Ammon's horn (tissue), 1 donor: ENCODE measurements around the gene KIAA1217.

Experiments used
- DNase-seq: peaks from one replicate; pipeline ENCODE4 v3.0.0-alpha.2; 2016; ENCODE audit warnings: low spot score

Gene KIAA1217

DNA sequence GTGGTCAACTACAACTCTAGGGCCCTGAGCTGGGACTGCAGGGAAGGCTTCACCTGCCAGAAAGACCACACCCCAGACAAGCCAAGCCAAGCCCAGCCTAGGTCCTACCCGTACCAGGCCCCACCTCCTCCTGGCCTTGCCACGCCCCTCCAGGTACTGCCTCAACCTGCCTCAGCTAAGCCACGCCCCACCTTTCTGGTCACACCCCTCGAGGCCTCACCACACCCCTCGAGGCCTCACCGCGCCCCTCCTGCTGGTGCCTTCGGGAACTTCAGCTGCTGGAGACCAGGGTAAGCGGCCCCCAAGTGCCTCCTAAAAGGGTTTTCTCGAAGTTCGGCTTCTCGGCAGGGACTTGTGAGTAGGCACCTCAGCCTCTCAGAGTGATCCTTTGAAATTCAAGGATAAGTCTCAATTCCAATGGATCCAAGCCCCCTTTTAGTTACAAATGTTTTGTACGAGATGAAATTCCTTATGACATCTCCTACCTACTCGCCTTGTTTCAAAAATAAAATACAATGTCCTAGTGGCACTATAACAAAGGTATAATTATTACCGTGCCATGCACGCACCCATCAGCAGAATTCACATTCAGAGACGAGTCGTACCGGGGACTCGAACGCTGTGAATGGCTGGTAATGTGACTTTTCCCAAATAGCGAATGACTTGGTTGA, 343.5 kb downstream of the KIAA1217 start:
- no peak for DNase-seq

DNA sequence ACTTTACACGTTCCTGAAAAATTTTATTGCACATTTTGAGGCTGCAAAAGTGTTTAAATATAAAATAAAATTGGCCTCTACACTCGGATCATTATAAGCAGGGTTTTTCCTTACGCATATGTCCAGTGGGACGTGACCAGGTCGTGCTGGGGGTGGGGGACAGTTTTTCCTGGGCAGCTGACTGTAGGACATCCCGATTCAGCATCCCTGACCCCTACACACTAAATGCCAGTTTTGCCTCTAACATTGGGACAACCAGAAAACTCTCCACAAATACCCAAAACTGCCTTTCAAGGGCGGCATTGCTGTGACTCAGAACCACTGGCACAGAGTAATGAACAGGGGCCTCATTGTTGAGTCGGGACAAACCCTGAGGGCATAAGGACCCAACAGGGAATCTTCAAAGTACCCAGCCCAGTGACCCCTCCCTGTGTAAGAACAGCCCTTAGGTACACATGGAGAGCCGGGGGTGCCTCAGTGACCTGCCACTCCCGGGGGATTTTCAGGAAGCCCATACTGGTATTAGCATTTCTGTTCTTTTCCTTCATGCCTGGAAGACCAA, 344.2 kb downstream of the KIAA1217 start:
- no peak for DNase-seq

DNA sequence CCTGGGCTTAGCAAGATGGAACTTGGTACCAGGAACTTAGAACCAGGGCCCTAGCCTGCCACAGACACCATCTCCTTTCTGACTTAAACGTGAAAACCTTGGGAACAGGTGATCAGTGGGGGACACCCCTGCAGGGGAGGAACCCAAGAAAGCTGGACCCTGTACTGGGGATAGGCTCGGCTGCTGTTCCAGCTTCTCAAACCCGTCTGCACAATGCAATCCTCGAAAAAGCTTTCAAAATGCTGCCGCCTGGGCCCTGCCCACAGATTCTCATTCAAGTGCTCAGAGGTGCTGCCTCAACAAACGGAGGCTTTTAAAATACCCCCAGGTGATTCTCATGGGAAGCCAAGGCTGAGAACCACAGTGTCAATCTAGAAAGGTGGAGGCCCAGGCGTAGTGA, 345.1 kb downstream of the KIAA1217 start:
- no peak for DNase-seq

DNA sequence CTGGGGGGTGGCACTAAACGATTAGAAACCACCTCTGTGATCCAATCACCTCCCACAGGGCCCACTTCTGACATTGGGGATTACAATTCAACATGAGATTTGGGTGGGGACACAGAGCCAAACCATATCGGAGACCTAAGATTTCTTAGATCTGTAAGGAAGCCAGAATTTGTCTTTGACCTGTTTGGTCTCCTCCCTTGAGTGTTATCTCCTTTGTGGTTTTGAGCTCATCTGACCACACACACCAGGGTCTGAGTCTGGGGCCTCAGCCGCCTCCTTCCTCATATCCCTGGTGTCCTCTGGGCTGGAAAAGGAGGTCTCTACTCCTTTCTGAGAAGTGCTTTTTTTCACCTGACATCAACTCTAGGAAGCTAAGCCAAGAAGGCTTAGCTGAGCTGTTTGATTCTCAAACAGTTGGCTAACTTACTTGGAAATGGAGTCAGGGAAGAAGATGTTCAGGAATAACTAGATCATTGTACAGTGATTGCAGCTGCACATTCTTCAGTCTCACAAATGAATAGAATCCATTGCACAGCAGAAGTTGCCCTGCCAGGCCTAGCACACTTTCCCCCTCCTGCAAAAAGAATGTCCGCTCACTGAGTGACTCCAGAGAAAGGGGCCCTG, 347.3 kb downstream of the KIAA1217 start:
- DNase-seq, result no peak

DNA sequence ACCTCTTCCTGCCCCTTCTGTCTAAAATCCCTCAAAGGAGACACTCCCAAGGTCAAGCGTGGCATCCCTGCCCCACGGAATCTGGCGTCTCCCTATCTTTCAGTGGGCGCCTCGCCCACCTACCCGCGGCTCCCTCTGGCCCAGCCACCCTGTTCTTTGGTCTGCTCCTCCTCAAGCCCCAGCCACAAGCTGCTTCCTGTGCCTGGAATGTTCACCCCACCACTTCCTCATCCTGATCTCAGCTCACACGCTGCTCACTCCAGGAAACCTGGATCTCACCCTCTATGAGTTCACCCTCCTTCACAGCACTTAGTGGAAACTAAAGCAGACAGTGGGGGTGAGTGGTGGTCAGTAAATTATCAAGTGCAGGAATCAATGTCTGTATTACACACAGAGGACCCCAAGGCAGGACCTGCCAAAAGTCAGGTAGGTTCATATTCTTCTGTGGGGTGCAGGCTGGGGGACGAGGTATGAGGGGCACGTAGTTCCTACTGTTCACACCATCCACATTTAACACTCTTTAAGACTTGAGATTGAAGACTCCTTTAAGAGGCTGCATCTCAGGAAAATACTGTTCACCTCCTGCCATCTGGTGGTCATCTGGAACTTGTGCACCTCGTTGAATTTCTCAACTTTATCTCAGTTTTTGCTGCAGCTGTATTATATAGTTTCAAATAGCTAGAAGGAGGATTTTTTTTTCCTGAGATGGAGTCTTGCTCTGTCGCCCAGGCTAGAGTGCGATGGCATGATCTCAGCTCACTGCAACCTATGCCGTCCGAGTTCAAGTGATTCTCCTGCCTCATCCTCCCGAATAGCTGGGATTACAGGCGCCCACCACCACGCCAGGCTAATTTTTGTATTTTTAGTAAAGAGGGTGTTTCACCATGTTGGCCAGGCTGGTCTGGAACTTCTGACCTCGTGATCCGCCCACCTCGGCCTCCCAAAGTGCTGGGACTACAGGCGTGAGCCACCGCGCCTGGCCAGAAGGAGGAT, 348.1 kb downstream of the KIAA1217 start:
- peak; percentile 78 for DNase-seq

DNA sequence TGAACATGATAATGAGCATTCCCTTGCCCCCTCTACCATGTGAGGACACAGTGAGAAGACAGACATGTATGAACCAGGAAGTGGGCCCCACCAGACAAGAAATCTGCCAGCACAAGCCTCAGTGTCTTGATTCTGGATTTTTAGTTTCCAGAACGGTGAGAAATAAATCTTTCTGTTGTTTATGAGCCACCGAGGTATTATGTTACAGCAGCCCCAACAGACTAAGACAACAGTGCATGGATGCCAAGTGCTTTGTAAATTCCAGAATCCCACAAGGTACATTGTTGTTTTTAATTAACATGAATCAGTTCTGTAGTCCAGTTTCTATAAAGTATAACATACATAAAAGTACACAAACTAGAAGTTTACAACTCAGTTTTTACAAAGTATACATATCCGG, 352.5 kb downstream of the KIAA1217 start:
- DNase-seq, result no peak

DNA sequence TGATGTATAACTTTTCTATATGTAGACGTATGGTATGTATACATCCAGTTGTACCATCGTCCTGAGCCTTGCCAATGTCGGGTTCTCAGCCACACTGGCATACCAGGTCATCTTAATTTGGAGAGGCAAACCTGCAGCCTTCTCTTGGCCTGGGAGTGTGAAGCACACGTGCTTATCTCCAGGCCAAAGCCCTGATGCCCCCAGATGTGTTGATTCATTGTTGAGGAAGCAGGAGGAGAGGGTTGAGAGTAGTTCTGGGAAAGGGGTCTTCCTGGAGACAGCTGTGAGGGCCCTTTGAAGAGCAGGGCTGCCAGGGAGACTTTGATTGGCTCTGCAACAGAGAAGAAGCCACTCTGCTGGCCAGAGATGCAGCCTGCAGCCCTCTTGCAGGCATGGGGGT, 359.1 kb downstream of the KIAA1217 start:
- no peak for DNase-seq

DNA sequence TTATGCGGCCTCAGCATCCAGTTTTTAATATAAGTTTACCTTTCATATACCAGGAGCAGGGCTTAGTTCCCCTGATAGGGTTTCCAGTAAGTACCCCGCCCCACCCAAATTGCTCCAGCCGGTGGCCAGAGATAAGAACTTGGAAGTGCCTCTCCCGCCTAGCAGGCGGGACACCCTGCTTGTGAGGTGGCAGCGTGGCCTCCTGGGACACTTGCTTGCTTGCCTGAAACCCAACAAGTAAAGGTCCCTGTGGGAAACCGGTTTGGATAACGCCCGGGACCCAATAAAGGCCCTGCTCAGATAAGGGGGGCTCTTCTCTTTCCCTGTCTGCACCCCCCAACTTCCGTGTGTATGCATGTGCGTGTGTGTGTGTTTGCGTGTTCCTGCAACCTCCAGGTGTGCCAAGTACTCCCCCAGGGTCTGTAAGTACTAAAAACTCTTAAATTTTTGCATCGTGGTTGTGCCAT, 360.4 kb downstream of the KIAA1217 start:
- no peak for DNase-seq

DNA sequence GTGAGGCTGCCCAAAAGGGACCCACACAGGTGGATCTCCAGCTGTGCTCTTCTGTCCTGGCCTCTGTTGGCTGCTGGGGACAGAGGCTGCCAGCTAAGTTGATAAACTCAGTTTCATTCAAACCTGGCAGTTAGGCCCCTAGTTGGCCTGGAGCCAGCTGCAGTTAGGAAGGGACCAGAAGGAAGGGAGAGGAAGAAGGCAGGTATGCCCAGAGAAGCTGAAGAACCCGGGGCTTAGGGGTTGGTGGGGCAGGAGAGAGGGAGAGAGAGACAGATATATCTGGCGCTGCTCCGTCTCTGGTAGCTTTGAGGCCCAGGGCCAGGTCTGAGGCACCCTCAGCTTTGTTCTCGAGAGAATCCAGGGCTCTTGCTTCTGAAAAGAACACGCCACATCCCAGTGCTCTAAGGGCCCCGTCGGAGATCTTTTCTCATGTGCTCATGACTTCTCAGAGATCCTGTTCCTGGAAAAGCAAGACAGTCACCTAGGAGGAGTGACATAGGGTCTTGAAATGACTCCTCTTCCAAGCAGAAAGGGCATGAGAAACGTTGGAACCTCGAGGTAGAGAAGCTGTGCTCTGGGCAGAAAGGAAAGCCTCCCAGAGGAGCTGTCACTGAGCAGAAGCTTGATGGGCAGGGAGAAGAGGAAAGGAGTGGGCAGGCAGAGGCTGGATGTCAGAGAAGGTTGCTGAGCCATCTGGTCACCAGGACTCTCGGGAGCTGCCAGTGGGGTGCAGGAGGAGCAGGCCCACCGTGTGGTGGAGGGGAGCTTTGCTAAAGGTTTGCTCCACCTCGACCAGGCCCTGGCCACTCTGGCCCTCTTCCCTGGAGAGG, 361.1 kb downstream of the KIAA1217 start:
- no peak for DNase-seq

DNA sequence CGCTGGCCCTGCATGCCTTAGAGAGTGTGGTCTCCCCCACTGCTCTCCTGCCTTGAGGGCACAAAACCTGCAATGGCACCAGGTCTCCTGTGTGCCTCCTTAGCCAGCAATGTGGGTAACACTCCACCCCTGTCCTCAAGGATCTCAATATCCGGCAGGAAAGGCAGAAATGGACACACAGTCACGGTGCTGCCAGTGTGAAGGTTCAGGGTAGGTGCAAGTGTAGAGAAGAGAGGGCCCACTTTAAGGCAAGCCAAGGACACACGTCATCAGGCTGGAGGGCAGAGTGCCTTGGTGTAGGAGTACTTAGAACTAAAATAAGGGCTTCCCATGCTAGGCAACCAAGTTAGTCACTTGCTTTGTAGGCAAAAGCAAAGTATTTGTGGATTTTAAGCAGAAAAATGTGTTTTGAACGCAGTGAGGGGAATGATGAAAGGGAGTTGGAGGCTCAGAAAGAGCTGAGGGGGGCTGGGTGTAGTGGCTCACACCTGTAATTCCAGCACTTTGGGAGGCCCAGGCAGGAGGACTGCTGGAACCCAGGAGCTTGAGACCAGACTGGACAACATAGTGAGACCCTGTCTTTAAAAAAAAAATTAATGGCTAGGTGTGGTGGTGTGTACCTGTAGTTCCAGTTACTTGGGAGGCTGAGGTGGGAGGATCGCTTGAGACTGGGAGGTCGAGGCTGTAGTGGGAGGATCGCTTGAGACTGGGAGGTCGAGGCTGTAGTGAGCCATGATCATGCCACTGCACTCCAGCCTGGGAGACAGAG, 361.9 kb downstream of the KIAA1217 start:
- DNase-seq, result no peak

DNA sequence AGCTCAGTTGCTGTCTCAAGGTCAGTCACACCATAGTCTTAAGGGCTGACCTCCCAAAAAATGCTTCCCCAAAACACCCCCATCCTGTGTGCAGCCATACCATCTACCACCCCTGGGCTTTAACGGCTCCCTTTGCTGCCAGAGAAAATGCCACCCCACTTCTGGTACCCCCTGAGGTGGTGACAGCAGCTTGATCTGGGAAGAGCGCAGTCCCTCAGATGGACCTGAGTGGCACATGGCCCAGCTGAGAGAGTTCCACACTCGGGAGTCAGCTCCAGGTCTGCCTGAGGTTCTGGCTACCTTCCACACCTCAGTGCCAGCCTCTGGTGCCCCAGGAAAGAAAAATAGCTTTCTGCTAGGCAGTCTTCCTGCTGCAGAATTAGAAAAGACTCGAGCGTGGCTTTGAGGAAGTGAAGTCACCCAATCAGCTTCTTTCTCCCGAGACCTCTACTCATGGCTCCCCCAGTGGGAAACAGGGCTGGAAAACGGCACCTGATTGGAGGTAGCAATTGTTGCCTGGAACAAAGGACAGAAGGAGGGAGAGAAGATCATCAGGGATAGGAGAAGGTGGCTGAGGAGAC, 363.0 kb downstream of the KIAA1217 start:
- DNase-seq, result no peak

DNA sequence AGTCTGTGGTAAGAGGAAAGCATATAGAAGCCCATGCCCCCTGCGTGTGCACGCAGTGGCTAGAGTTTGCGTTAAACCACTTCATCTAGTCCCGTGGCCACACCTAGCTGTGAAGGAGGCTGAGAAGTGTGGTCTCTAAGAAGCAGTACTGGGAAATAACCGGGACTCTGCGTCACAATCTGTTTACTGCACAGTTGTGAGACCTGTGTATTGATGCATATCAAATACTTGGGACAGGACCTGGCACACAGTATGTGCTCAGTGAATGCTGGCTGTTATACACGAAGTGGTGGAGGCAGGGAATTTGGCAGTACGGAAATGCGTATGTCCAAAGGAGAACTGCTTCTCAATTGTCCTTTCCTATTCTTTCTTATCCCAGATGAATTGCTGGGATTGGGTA, 365.2 kb downstream of the KIAA1217 start:
- no peak for DNase-seq

DNA sequence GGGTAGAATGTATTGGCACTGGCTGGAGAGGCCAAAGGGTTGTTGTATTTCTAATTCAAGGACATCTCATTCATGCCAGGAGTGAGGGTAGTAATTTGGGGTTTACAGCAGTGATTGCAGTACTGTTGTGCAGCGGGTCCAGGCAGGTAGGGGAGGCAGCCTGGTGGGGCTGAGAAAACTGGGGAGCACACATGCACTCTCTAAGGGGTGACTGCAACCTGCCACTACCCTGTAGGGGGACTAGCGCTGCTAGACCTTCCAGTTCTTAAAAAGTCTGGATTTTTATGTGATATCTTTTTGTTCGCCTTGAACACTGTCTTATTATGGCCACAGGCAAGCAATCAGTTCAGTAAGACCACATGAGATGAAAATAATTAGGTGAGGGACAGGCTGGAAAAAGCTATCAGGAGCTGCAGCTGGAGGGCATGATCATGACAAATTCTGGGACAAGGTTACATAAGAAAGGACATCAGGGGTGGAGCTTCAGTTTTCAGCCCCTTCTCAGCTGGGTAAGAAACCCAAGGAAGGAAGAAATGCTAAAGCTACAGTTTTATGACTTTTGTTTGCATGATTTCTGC, 365.7 kb downstream of the KIAA1217 start:
- no peak for DNase-seq

DNA sequence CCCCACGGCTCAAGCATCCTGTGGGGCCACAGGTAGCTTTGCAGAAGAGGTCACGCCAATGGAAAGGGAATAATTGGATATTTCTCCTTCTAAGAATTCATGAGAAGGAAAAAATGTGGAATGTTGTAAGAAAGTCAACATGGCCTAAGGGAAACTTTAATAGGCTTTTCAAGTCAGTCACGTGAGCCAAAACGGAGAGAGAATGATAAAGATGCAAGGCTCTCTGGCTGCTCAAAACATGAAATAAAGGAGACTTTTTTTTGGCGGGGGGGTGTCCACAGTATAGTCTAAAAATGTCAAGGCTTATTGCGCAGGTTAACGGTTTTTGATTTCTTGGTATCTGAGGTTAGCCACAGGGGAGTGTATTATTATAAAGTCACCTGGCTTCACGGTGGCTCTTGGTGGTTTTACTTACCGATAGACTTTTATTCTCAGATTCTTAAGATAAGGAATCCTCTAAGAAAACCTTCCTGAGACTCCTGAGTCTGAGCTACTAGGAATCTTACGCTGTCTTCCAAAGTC, 366.6 kb downstream of the KIAA1217 start:
- DNase-seq, result no peak

DNA sequence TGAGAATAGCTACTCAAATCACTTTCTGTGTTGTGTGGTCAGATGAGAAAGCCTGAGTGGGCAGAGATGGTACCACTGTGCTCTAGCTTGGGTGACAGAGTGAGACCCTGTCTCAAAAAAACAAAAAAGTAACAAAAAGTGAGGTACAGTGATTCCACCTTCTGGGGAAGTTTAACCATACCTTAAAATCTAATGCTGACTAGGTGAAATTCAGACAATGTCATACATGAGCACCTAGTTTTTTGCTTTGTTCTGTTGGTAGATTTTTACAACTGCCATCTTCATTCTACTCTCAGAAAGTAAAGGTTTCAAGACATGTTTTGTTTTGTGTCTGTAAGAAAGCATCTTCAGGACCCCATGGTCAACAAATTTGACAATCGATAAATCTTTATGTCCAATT, 370.5 kb downstream of the KIAA1217 start:
- DNase-seq, result no peak

DNA sequence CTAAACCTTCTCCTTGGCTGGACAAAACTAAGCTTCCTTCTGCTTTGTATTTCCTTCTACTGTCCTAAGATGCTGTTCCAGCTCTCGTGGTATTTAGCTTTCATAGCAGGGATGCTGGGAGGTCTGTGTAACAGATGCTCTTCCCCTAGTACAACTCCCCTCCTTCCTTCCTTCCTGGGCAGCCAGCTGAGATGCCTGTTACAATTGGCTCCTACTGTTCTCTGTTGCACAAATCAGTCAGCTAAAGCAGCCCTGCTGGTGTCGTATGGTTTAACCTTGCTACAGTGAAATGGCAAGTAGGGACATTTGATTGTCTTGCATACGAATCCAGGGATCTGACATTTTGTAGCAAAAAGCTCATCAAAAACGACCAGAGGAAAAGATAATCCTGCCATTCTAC, 371.0 kb downstream of the KIAA1217 start:
- no peak for DNase-seq

DNA sequence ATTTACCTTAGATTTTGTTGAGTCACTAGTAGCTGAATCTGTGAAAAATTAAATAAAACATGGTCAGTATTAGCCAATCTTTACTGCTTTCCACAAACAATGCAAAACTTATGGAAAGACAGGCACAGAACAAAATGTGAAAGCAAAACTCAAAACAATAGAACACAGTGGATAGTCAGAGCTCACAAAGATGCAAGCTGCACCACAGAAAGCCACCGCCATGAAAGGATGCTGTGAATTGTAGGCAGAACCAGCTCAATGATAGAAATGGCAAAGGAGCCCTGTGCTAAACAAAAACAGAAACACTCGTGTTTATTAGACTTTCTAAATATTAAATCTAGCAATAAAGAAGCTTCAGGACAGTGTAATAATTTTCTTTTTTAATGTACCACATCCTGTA, 380.3 kb downstream of the KIAA1217 start:
- DNase-seq, result peak; percentile 36

DNA sequence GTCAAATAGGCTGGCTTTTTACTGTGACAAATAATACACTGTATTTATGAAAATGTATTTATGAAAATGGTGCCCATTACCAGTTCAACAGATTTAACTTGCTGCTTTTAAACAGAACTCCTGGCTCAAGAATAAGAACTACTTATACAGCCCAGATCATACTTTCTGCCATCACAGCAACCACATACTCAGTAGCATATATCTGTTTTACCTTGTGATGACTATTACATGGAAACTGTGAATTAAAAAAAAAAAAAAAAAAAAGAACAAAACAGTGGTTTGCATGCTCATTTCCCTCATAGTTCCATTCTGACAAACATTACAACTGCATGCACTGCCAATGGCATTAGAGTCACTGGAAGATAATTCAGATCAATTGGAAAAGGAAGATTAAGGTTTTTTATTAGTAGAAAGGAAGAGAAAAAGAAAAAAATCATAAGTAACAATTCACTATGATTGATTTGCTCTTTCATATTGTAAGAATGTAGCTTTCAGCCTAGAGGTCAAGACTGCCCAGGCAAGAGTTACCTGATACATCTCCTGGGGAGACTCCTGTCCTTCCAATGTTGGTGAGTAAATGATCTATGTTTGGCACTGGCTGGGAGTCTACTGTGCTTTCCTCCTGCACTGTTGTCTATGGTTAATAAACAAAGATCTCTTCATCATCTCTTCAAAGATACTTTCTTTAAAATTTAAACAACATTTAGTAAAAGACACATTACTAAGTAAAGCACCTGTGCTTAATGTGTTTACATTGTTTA, 381.9 kb downstream of the KIAA1217 start:
- DNase-seq, result no peak
